GM08714 (cell line): ENCODE measurements around the gene NPIPA8.
"Not testable (repeated sequence)": the region's sequence is repeated elsewhere in the genome, so short reads cannot be mapped to it uniquely, and the experiment has no call there.

Experiments
- H3K4me3 ChIP-seq: fragments of 200-500 bp; sonication (Bioruptor generic); 2 replicates; pipeline ENCODE4 v1.5.1; 2014; ENCODE audit warnings: mild to moderate bottlenecking, low read length, inconsistent platforms

Gene NPIPA8

GRCh38 chr16:18336636-18337035 is at the start of gene NPIPA8:
Gene NPIPA8 (minus strand): TSS chr16:18336736. CDS start chr16:18332662, 4,074 bp downstream.
- not testable (repeated sequence) for H3K4me3 ChIP-seq

GRCh38 chr16:18385285-18385684 is 48.7 kb upstream of the NPIPA8 start:
- H3K4me3 ChIP-seq: not testable (repeated sequence)

GRCh38 chr16:18384869-18385268 is 48.3 kb upstream of the NPIPA8 start:
- H3K4me3 ChIP-seq: not testable (repeated sequence)

GRCh38 chr16:18384098-18384636 is 47.6 kb upstream of the NPIPA8 start:
- not testable (repeated sequence) for H3K4me3 ChIP-seq

GRCh38 chr16:18382696-18383095 is 46.2 kb upstream of the NPIPA8 start:
- H3K4me3 ChIP-seq: not testable (repeated sequence)

- not testable (repeated sequence) for H3K4me3 ChIP-seq
These were observed 11.2 kb upstream of the NPIPA8 start for GRCh38 chr16:18347742-18348141.

- not testable (repeated sequence) for H3K4me3 ChIP-seq
These were observed 10.5 kb upstream of the NPIPA8 start for GRCh38 chr16:18346993-18347392.

- not testable (repeated sequence) for H3K4me3 ChIP-seq
These were observed 8.1 kb upstream of the NPIPA8 start for GRCh38 chr16:18344634-18345033.

GRCh38 chr16:18341986-18342385 is 5.5 kb upstream of the NPIPA8 start:
- not testable (repeated sequence) for H3K4me3 ChIP-seq

GRCh38 chr16:18341417-18341960 is 5.0 kb upstream of the NPIPA8 start:
- H3K4me3 ChIP-seq: not testable (repeated sequence)

GRCh38 chr16:18339210-18339609 is 2.7 kb upstream of the NPIPA8 start:
- not testable (repeated sequence) for H3K4me3 ChIP-seq

GRCh38 chr16:18311811-18312210 is 24.7 kb downstream of the NPIPA8 start:
- not testable (repeated sequence) for H3K4me3 ChIP-seq

GRCh38 chr16:18309159-18309558 is 27.4 kb downstream of the NPIPA8 start:
- H3K4me3 ChIP-seq: not testable (repeated sequence)

- not testable (repeated sequence) for H3K4me3 ChIP-seq
These were observed 29.3 kb downstream of the NPIPA8 start for GRCh38 chr16:18307241-18307640.

GRCh38 chr16:18306066-18306465 is 30.5 kb downstream of the NPIPA8 start:
- not testable (repeated sequence) for H3K4me3 ChIP-seq

- H3K4me3 ChIP-seq: not testable (repeated sequence)
These were observed 33.4 kb downstream of the NPIPA8 start for GRCh38 chr16:18303059-18303706.

- not testable (repeated sequence) for H3K4me3 ChIP-seq
These were observed 38.8 kb downstream of the NPIPA8 start for GRCh38 chr16:18297714-18298113.

- H3K4me3 ChIP-seq: not testable (repeated sequence)
These were observed 39.6 kb downstream of the NPIPA8 start for GRCh38 chr16:18296931-18297330.

- H3K4me3 ChIP-seq: not testable (repeated sequence)
These were observed 42.2 kb downstream of the NPIPA8 start for GRCh38 chr16:18294371-18294770.

GRCh38 chr16:18293337-18293956 is 43.1 kb downstream of the NPIPA8 start:
- H3K4me3 ChIP-seq: not testable (repeated sequence)

GRCh38 chr16:18290959-18291358 is 45.6 kb downstream of the NPIPA8 start:
- not testable (repeated sequence) for H3K4me3 ChIP-seq

GRCh38 chr16:18286342-18286741 is 50.2 kb downstream of the NPIPA8 start:
- H3K4me3 ChIP-seq: not testable (repeated sequence)
